Activated CD8-positive, alpha-beta T cell treated with anti-CD3 and anti-CD28 coated beads for 36 hours (primary cell): ENCODE measurements around the gene ASXL3. TPM values are rescaled to one million over a fixed set of nuclear protein-coding genes. Genes with fewer than 3 reads are reported as not detected.

Experiments used
- ATAC-seq: fragments of 200-7000 bp; cut with Tn5 transposase; one replicate; pipeline ENCODE4 v1.10.0; 2021; ENCODE audit warnings: mild to moderate bottlenecking, moderate library complexity
- CTCF ChIA-PET: fragments of 350-600 bp; sonication (Branson Sonifier 250); formaldehyde crosslinking; loops from one replicate; lab custom pipeline; 2021; ENCODE audit warnings: antibody characterized with exemption; lab: Charles Lee
- POLR2A ChIA-PET: fragments of 350-600 bp; sonication (Branson Sonifier 250); formaldehyde crosslinking; loops from one replicate; lab custom pipeline; 2021; ENCODE audit warnings: antibody characterized with exemption; lab: Charles Lee
- DNase-seq: peaks from one replicate; pipeline ENCODE4 v3.0.0-alpha.2; 2020
- H3K27ac Mint-ChIP-seq: one replicate; pipeline ENCODE4 v1.8.0; 2021; ENCODE audit warnings: mild to moderate bottlenecking, mixed read lengths
- H3K27me3 Mint-ChIP-seq: one replicate; pipeline ENCODE4 v1.8.0; 2021; ENCODE audit warnings: mixed read lengths
- H3K36me3 Mint-ChIP-seq: one replicate; pipeline ENCODE4 v1.8.0; 2021; ENCODE audit warnings: low read depth, mixed read lengths
- H3K4me1 Mint-ChIP-seq: one replicate; pipeline ENCODE4 v1.8.0; 2021; ENCODE audit warnings: low read depth, mixed read lengths
- H3K4me3 Mint-ChIP-seq: one replicate; pipeline ENCODE4 v1.8.0; 2021; ENCODE audit warnings: mild to moderate bottlenecking, moderate library complexity, mixed read lengths
- H3K9me3 Mint-ChIP-seq: one replicate; pipeline ENCODE4 v1.8.0; 2021; ENCODE audit warnings: mixed read lengths
- intact Hi-C: fragments of 100-400 bp; cut with micrococcal nuclease; formaldehyde crosslinking; loops from one replicate; pipeline ENCODE4 v1.10.0; 2022
- total RNA-seq, 2 experiments: library from RNA; stranded (reverse); gene quantifications; one replicate each; pipeline ENCODE4 v1.2.3, GENCODE V29; 2021
- TF ChIP-seq, protein P1 (sequence below): fragments of 200-600 bp; IDR thresholded peaks from one replicate; pipeline ENCODE4 v1.8.0; 2022; ENCODE audit warnings: antibody characterized with exemption, mild to moderate bottlenecking

The ASXL3 gene
- total RNA-seq, 2 experiments from 2014 or later, result not detected

GRCh38 chr18:33562741-33563140, 15.3 kb upstream of the ASXL3 start:
- TF ChIP-seq, protein P1, sequence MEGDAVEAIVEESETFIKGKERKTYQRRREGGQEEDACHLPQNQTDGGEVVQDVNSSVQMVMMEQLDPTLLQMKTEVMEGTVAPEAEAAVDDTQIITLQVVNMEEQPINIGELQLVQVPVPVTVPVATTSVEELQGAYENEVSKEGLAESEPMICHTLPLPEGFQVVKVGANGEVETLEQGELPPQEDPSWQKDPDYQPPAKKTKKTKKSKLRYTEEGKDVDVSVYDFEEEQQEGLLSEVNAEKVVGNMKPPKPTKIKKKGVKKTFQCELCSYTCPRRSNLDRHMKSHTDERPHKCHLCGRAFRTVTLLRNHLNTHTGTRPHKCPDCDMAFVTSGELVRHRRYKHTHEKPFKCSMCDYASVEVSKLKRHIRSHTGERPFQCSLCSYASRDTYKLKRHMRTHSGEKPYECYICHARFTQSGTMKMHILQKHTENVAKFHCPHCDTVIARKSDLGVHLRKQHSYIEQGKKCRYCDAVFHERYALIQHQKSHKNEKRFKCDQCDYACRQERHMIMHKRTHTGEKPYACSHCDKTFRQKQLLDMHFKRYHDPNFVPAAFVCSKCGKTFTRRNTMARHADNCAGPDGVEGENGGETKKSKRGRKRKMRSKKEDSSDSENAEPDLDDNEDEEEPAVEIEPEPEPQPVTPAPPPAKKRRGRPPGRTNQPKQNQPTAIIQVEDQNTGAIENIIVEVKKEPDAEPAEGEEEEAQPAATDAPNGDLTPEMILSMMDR, result no peak
- Mint-ChIP-seq H3K36me3 (no peaks in the 10 kb centered on the region), H3K4me3 (no peak overlapping the region), H3K4me1 (no peaks in the 10 kb centered on the region), H3K27ac (no peak overlapping the region), H3K9me3 (peaks cover 10% of the 10 kb centered on the region), H3K27me3 (no peaks in the 10 kb centered on the region)
- ChIA-PET CTCF (no interaction called here), POLR2A (no interaction called here)
- ATAC-seq (no peak), DNase-seq (no peak)
- intact Hi-C loops, result no loop called here

DNA sequence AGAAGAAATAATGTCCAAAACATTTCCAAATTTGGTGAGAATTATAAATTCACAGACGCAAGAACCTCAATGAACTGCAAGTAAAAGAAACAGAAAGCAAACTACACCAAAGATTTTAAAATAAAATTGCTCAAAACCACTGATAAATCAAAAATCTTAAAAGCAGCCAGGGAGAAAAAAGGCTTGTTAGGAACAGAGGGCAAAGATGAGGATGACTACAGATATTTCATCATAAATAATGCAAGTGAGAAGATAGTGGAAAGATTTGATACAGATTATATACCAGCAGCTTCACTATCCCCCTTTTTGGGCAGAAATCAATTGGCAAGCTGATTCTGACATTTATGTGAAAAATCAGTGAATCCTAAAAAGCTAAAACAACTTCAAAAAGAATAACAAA, 10.3 kb upstream of the ASXL3 start:
- H3K27me3 Mint-ChIP-seq, result no peaks in the 10 kb centered on the region
- no peak overlapping the region for H3K27ac Mint-ChIP-seq
- H3K4me1 Mint-ChIP-seq, result no peaks in the 10 kb centered on the region
- peaks cover 8% of the 10 kb centered on the region for H3K9me3 Mint-ChIP-seq
- H3K36me3 Mint-ChIP-seq, result no peaks in the 10 kb centered on the region
- TF ChIP-seq, protein P1, result no peak
- H3K4me3 Mint-ChIP-seq, result no peak overlapping the region
- no peak for DNase-seq
- CTCF ChIA-PET, result no interaction called here
- POLR2A ChIA-PET, result no interaction called here
- intact Hi-C loops, result no loop called here
- ATAC-seq, result no peak

DNA sequence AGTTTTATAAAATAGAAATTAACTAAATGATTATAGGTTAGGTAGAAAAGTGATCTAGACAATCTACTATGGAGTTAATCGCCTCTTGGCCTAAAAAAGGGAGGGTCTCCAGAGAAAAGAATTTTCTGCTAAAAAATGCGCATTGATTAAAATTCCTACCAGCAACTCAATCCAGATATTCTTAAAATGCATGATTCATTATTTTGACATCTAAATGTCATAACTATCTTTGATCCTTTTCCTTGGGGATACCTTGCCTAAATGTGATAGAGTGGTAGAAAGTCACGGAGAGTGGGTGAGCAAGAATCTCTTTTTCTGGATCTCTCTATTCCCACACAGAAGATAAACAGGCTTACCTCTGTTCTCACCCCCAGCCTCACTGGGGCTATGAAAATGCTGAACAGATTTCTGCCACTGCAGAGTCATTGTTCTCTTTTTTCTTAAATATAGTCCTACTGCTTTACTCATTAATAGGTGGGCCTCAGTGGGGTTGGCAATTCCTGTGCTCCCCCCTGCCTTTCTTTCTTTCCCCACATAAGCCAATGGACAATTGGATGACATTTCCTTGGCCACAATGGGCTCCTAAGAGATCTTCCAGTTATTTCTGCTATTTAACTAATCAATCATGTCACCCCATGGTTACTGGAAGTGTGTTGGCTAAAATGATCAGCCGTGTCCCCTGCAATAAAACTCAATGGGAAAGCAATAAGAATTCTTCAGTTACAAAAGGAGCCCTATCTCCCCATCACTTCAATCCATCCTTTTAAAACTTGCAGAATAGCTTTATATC, 5.8 kb upstream of the ASXL3 start:
- Mint-ChIP-seq H3K9me3 (peaks cover 7% of the 10 kb centered on the region), H3K36me3 (no peaks in the 10 kb centered on the region), H3K4me1 (no peaks in the 10 kb centered on the region), H3K27me3 (peaks cover 11% of the 10 kb centered on the region), H3K4me3 (no peak overlapping the region), H3K27ac (no peak overlapping the region)
- no peak for ATAC-seq
- ChIA-PET POLR2A (no interaction called here), CTCF (no interaction called here)
- intact Hi-C loops, result no loop called here
- TF ChIP-seq, protein P1, result no peak
- DNase-seq, result no peak

- peaks cover 3% of the 10 kb centered on the region for H3K9me3 Mint-ChIP-seq
- H3K36me3 Mint-ChIP-seq, result peaks cover 5% of the 10 kb centered on the region
- no peak for ATAC-seq
- ChIA-PET CTCF (no interaction called here), POLR2A (no interaction called here)
- intact Hi-C loops, result no loop called here
- peaks cover 17% of the 10 kb centered on the region for H3K27me3 Mint-ChIP-seq
- no peak overlapping the region for H3K27ac Mint-ChIP-seq
- TF ChIP-seq, protein P1, result no peak
- H3K4me3 Mint-ChIP-seq, result no peak overlapping the region
- H3K4me1 Mint-ChIP-seq, result peaks cover 4% of the 10 kb centered on the region
- DNase-seq, result no peak
Measured at GRCh38 chr18:33573193-33573592, 4.8 kb upstream of the ASXL3 start.

DNA sequence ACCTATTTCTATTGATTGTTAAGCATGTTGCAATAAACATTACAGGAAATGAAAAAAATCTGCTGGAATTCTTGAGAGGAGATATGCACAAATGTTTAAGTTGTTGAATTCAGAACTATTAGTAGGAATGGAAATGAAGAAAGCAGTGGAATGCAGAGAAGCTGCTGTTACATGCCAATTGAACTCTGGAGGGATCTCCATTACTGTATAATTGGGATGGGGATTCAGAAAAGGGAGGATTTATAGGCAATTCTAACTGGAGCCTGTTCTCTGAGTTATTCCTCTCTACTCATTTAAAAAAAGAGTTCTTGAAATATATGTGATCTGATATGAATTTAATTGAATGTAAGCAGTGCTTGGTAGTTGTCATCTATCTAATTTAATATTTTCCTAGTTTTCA, 2.6 kb upstream of the ASXL3 start:
- TF ChIP-seq, protein P1, result no peak
- POLR2A ChIA-PET, result no interaction called here
- CTCF ChIA-PET, result no interaction called here

More for the DNA sequence above, 2.6 kb upstream of the ASXL3 start:
- peaks cover 5% of the 10 kb centered on the region for H3K36me3 Mint-ChIP-seq
- ATAC-seq (no peak), DNase-seq (no peak)
- peaks cover 4% of the 10 kb centered on the region for H3K4me1 Mint-ChIP-seq
- H3K9me3 Mint-ChIP-seq, result peaks cover 1% of the 10 kb centered on the region
- peaks cover 19% of the 10 kb centered on the region for H3K27me3 Mint-ChIP-seq
- intact Hi-C loops, result no loop called here
- H3K27ac Mint-ChIP-seq, result no peak overlapping the region
- no peak overlapping the region for H3K4me3 Mint-ChIP-seq
